BJ (cell line): Measurements from ENCODE around the gene GGTLC2. TPM values are rescaled to one million over a fixed set of nuclear protein-coding genes. Genes with fewer than 3 reads are reported as not detected.
"Not testable (repeated sequence)": the region's sequence is repeated elsewhere in the genome, so short reads cannot be mapped to it uniquely, and the experiment has no call there.

Experiments
- CTCF ChIA-PET: fragments of 350-600 bp; formaldehyde crosslinking; extraction: SDS; loops from one replicate; lab custom pipeline; 2021; ENCODE audit warnings: antibody characterized with exemption, inconsistent platforms; lab: Yijun Ruan, JAX
- POLR2A ChIA-PET: fragments of 300-600 bp; sonication (Branson Sonifier 250); formaldehyde crosslinking; extraction: SDS; loops from one replicate; lab custom pipeline; 2021; ENCODE audit warnings: antibody characterized with exemption; lab: Charles Lee
- DNase-seq: peaks from one replicate; pipeline ENCODE4 v3.0.0-alpha.2; 2011; ENCODE audit warnings: low read depth
- H3K27me3 ChIP-seq: 2 replicates; pipeline ENCODE4 v1.6.0; 2011; ENCODE audit warnings: low read length; ENCODE audit not compliant: control insufficient read depth, insufficient read depth
- H3K36me3 ChIP-seq: 2 replicates; pipeline ENCODE4 v1.5.1; 2011; ENCODE audit warnings: low read length; ENCODE audit not compliant: control insufficient read depth, insufficient read depth
- H3K4me3 ChIP-seq: 2 replicates; pipeline ENCODE4 v1.5.1; 2011; ENCODE audit warnings: low read depth, mild to moderate bottlenecking, control low read depth, low read length
- polyA plus RNA-seq: library from polyadenylated mRNA; depleted of rRNA; stranded (reverse); fragments of >200 nt; gene quantifications from 2 replicates; pipeline ENCODE4 v1.2.3, GENCODE V29; 2011
- TF ChIP-seq, protein P1 (sequence below): IDR thresholded peaks from 2 replicates; pipeline ENCODE4 v1.5.1; 2011; ENCODE audit warnings: low read depth, mild to moderate bottlenecking, control low read depth, inconsistent platforms, low read length, moderate library complexity; ENCODE audit not compliant: insufficient read depth

The GGTLC2 gene
- polyA plus RNA-seq, 1 experiment: not detected

DNA sequence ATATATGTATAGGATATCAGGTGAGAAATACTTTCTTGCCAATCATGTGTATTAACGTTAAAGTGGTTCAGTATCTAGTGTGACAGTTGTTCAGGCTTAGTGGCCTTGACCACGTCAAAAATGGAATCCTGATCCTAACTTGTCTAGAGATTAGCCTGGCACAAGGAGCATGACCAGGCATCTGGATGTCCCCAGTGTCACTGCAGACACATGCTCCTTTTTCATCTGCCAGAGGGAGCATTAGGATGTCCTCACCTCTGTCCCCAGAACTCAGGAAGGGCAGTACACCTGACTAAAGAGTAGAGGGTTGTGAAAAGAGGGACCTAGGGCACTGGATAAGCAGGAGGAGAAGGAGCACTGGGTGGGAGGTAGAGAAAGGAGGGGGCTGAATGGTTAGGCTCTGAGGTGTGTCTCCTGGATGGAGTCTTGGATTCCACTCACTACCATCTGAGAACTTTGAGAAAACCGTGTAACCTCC is 40.9 kb upstream of the GGTLC2 start:
- Histone ChIP-seq H3K36me3 (no peaks in the 10 kb centered on the region), H3K4me3 (no peak overlapping the region), H3K27me3 (no peaks in the 10 kb centered on the region; the same call in 1 of the 2 replicates)
- TF ChIP-seq, protein P1, sequence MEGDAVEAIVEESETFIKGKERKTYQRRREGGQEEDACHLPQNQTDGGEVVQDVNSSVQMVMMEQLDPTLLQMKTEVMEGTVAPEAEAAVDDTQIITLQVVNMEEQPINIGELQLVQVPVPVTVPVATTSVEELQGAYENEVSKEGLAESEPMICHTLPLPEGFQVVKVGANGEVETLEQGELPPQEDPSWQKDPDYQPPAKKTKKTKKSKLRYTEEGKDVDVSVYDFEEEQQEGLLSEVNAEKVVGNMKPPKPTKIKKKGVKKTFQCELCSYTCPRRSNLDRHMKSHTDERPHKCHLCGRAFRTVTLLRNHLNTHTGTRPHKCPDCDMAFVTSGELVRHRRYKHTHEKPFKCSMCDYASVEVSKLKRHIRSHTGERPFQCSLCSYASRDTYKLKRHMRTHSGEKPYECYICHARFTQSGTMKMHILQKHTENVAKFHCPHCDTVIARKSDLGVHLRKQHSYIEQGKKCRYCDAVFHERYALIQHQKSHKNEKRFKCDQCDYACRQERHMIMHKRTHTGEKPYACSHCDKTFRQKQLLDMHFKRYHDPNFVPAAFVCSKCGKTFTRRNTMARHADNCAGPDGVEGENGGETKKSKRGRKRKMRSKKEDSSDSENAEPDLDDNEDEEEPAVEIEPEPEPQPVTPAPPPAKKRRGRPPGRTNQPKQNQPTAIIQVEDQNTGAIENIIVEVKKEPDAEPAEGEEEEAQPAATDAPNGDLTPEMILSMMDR: no peak
- ChIA-PET POLR2A (no interaction called here), CTCF (no interaction called here)
- DNase-seq: no peak

DNA sequence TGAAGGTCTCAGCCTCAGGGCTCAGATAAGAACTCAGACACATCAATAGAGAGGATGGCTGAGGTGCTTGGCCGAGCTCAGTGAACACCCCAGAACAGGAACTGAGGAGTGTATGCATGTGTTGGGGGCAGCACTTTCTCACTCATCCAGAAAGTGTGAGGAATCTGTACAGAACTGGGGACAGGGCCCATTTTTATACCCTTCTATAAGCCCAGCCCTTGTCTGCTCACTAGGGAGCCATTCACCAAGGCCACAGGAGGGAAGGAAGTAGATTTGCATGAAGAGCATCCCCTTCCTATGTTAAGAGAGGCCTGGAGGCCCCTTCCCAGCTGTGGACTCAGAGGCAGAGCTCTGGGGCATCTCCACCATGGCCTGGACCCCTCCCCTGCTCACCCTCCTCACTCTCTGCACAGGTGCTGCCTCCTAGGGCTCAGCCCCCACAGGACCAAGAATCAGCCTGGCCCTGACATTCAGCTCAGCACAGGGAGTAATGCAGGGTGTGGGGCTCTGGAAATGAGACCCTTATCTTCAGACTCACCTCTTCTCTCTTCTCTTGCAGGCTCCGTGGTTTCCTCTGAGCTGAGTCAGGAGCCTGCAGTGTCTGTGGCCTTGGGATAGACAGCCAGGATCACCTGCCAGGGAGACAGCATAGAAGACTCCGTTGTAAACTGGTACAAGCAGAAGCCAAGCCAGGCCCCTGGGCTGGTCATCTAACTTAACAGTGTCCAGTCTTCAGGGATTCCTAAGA is 39.9 kb upstream of the GGTLC2 start:
- DNase-seq: no peak
- CTCF ChIA-PET: interaction anchor here (0.9 to 1.1 kb wide), 2 partner anchors 13 to 17 kb away, joined by 4 read pairs; no protein-coding TSS in a partner anchor

DNA sequence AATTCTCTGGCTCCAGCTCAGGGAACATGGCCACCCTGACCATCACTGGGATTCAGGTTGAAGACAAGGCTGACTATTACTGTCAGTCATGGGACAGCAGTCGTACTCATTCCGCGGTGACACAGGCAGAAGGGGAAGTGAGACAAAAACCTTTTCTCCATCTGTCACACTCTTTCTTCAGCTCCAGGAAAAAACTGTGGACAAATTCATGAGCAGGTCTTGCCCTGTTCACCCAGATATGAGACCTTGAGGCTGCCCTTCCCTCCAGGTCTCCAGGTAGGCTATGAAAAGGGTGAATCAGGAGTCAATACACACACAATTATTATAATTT is 39.4 kb upstream of the GGTLC2 start:
- ChIA-PET CTCF (interaction anchor here (0.9 to 1.1 kb wide), 2 partner anchors 14 to 17 kb away, joined by 4 read pairs; no protein-coding TSS in a partner anchor), POLR2A (no interaction called here)

More for the DNA sequence above, 39.9 kb upstream of the GGTLC2 start:
- TF ChIP-seq, protein P1: no peak
- Histone ChIP-seq H3K4me3 (no peak overlapping the region), H3K27me3 (no peaks in the 10 kb centered on the region; the same call in 1 of the 2 replicates), H3K36me3 (no peaks in the 10 kb centered on the region)
- POLR2A ChIA-PET: no interaction called here

GRCh38 chr22:22608022-22608421 is 36.4 kb upstream of the GGTLC2 start:
- H3K36me3 ChIP-seq, POLR2A ChIA-PET, CTCF ChIA-PET: not testable (repeated sequence)

More for the DNA sequence above, 39.4 kb upstream of the GGTLC2 start:
- TF ChIP-seq, protein P1: no peak
- H3K27me3 ChIP-seq: no peaks in the 10 kb centered on the region; the same call in 1 of the 2 replicates
- H3K4me3 ChIP-seq: no peak overlapping the region
- no peaks in the 10 kb centered on the region for H3K36me3 ChIP-seq
- no peak for DNase-seq

DNA sequence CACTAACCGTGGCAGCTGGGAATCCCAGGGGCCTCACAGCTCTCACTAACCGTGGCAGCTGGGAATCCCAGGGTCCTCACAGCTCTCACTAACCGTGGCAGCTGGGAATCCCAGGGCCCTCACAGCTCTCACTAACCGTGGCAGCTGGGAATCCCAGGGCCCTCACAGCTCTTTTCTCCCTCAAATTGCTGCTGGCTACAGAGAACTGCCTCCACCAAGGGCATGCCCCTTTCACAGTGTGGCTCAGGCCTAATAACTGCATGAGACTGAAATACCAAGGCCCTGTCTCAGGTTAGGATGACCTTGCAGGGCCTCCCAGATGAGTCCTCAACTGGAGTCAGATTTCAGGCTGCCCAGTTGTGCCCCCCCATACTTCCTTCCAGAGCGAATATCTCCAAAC is 35.1 kb upstream of the GGTLC2 start:
- DNase-seq: no peak
- TF ChIP-seq, protein P1: no peak
- ChIA-PET POLR2A (no interaction called here), CTCF (interaction anchor here (1.5 kb wide), 1 partner anchor 23 kb away, joined by 3 read pairs; no protein-coding TSS in a partner anchor)
- Histone ChIP-seq H3K36me3 (no peaks in the 10 kb centered on the region), H3K27me3 (no peaks in the 10 kb centered on the region), H3K4me3 (no peak overlapping the region)

More at GRCh38 chr22:22608022-22608421, 36.4 kb upstream of the GGTLC2 start:
- H3K4me3 ChIP-seq, DNase-seq, H3K27me3 ChIP-seq: not testable (repeated sequence)
